GM18502 (cell line): ENCODE data around the gene SAMD14.

ENCODE experiments used
- ATAC-seq: cut with Tn5 transposase; IDR thresholded peaks from one replicate; pipeline ENCODE4 v1.9.1; 2021; ENCODE audit warnings: mild to moderate bottlenecking; ENCODE audit not compliant: unreplicated experiment, poor library complexity

The SAMD14 gene

DNA sequence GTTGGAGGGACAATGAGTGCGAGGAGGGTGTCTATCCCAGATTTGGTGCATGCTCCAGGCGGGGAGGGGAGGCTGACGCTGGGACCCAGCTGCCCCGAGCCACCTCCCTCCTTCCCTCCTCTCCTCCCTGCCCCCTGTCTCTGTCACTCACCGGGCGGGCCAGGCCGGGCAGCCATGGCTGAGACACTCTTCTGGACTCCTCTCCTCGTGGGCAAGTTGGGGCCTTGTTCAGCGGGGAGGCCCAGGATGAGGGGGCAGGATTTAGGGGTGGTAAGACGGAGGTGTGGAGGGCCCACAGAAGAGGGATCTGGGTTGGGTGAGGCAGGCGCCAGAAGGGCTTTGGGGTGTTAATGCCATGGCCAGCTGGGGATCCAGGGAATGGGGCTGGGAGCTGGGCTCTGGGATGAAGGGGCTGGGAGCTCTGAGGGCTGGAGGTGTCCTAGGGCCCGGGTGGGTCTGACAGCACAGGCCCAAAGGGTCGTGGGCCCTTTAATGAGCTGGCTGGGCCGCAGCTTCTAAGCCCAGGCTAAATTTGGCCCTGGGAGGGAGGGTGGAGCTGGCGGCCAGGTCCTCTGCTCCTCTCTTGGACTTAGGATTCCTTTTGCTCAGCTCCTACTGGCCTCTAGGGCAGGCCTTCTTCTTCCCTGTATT lies 36.0 kb upstream of the SAMD14 start, which contains the start of gene SGCA:
TSS of gene SGCA (plus strand) at position 139 of the 651 bp plus-strand sequence. CDS start at position 175, 36 bp downstream.
- no peak for ATAC-seq

GRCh38 chr17:50165466-50165865 lies 35.5 kb upstream of the SAMD14 start:
- ATAC-seq: no peak

- no peak for ATAC-seq
Observed at GRCh38 chr17:50165066-50165465, 35.1 kb upstream of the SAMD14 start.

GRCh38 chr17:50164697-50164988 lies 34.7 kb upstream of the SAMD14 start:
- no peak for ATAC-seq

DNA sequence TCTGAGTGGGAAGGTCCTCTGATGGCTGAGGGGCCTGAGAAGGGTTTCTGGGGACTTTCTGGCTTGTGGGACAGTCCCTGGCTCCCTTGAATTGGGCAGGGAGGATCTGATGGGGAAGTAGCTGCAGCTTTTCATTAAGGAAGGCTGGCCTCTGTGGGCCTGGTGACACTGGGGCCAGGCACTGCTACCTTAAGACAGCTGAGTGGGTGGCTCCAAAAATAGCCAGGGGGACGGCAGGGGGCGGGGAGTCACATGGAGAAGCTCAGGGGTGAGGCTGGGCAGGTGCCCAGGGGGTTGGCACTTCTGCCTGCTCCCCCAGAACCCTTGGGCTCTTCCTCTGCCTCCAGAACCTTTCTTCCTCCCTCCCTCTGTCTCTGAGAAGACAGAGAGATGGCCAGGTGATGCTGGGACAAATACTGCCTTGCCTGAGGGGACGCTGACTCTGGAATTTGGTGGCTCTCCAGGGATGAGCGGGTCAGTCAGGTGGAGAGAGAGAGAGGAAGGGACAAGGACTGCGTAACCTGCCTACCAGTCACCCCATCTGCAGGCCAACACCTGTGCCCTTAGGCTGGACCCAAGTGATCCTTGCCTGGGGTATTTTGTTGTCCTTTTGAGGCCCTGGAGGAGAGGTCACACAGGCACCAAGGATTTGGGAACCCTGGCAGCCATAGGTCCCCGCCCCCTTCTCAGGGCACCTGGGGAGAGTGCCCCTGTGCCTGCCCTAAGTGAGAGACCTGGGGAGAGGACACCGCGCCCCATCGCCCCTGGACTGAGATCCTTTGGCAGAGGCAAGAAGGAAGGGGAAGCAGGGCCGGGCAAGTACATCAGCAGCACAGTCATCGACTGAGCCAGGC lies 34.1 kb upstream of the SAMD14 start:
- no peak for ATAC-seq

DNA sequence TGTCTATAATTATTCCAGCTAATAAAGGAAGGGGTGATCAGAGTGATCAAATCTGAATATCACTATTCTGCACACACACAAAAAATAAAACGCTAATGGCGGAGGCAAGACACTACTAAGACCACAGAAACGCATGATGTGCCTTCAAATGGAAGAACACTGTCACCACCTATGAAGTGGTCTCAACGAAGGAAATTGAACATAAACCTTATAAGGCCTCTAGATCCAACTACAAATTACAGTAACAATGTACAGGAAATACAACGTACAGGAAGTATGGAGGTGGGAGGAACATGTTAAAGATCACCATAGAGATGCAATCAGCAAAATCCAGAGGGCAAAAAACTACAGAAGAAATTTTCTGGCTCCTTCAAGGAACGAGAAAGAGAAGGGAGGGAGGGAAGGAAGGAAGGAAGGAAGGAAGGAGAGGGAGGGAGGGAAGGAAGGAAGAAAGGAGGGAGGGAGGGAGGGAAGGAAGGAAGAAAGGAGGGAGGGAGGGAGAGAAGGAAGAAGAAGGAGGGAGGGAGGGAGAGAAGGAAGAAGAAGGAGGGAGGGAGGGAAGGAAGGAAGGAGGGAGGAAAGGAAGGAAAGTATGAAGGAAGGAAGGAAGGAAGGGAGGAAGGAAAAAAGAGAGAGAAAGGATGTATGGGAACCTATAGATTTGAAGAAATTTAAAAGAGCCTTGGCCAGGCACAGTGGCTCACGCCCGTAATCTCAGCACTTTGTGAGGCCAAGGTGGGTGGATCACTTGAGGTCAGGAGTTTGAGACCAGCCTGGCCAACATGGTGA lies 32.7 kb upstream of the SAMD14 start:
- ATAC-seq: no peak

DNA sequence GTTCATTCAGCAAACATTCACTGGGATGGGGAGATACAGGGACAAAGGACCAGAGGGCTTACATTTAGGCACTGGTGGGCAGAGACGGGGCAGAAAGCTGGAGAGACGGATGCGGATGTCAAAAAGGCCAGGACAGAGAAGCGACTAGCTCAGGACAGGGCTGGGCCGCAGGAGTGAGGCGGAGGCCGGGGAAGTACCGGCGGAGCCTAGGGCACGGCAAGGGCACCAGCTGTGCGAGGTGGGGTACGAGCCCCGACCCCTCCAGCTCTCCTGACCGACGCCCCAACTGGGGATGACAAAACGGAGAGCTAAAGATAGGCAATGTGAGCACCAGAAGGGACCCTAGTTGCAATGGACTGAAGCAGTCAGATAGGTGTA lies 31.9 kb upstream of the SAMD14 start:
- ATAC-seq: no peak

- peak; percentile 85 for ATAC-seq
Observed at GRCh38 chr17:50161023-50161910, 31.3 kb upstream of the SAMD14 start.

GRCh38 chr17:50157891-50158290 lies 27.9 kb upstream of the SAMD14 start:
- no peak for ATAC-seq

DNA sequence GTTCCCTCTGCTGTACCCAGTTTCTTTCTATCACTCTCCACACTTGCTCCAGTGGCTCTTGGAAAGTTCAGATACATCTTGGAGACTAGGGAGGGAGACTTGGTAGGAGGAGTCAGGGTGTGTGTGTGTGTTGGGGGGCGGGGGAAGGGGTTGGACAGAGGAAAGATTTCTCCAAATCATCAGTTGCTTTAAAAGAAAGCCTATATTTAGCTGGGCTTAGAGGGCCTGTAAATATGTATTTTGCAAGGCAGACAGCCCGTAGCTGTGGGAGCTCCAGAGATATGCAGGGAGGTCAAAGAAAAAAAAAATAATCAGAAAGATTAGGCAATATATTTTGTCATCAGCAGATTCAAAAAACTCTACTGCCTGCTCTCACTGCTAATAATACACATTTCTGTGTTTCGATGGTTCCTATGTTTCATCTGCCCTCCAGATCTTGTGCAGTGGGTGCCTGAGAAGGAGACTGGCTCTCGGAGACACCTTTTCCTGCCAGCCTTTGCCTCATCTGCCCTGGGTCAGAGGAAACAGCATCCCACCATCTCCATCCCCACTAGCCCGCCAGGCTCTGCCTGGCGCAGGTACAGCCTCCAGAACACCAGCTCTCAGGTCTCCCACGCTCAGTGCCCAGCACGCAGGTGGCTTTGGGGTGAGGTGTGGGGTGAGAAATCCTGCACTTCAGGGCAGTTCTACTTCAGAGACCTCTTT lies 25.3 kb upstream of the SAMD14 start:
- ATAC-seq: no peak

DNA sequence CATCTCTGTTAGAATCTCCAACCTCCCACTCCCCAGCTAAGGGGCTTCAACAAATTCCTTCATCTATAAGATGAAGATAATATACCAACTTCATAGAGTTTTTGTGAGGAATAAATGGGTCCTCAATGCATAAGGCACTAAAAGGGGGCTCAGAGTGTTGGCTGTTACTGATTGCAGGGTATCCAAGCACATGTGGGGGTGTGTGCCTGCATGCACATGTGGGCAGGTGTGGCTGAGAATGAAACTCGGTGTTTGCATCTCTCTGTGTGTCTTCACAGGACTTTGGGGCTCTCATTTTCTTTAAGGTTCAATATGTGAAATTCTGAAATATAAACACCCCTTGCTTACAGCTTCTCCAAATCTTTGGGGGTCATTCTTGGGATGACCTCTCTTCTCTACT lies 24.6 kb upstream of the SAMD14 start:
- ATAC-seq: peak; percentile 36

DNA sequence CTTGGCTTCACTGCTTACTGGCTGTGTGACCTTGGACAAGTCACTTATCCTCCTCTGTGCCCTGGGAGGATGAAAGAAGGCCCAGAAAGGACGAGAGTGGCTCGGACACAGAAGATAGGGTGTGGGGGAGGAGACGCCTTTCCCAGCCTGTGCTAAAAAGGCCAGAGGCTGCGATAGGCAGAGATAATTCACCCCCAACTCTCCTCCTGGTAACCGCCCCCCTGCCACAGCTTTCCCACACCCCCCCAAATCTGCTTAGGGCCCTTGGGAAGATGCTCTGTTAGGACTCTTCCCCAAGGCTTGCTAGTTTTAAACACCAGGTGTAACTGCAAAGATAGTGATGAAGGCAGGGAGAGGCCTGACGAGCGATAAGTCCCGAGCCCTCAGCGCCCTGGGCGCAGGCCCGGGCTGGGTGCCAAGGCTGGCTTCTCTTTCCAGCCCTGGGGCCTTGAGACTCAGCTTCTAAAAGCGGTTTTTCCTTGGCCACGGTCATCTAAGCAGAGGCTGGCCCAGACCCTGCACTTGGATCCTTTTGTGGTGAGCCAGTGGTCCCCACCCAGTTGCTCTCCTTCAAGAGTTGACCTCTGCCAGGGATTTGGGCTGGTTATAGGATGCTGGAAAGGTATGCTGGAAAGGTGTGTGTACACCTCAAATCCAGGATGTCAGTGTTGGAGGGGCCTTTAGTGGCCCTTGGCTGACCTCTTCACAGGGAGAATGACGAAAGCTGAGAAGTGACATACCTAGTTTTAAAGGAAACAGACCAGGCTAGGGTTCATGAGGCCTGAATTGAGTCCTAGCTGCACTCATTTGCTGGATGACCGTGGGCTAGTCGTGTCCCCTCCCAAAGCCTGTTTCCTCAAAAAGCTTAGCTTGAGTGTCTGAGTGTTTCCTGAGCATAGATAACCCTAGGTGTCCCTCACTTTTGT lies 24.0 kb upstream of the SAMD14 start:
- no peak for ATAC-seq

GRCh38 chr17:50152736-50153135 lies 22.8 kb upstream of the SAMD14 start:
- no peak for ATAC-seq

- peak; percentile 22 for ATAC-seq
Observed at GRCh38 chr17:50151937-50152547, 22.1 kb upstream of the SAMD14 start.

DNA sequence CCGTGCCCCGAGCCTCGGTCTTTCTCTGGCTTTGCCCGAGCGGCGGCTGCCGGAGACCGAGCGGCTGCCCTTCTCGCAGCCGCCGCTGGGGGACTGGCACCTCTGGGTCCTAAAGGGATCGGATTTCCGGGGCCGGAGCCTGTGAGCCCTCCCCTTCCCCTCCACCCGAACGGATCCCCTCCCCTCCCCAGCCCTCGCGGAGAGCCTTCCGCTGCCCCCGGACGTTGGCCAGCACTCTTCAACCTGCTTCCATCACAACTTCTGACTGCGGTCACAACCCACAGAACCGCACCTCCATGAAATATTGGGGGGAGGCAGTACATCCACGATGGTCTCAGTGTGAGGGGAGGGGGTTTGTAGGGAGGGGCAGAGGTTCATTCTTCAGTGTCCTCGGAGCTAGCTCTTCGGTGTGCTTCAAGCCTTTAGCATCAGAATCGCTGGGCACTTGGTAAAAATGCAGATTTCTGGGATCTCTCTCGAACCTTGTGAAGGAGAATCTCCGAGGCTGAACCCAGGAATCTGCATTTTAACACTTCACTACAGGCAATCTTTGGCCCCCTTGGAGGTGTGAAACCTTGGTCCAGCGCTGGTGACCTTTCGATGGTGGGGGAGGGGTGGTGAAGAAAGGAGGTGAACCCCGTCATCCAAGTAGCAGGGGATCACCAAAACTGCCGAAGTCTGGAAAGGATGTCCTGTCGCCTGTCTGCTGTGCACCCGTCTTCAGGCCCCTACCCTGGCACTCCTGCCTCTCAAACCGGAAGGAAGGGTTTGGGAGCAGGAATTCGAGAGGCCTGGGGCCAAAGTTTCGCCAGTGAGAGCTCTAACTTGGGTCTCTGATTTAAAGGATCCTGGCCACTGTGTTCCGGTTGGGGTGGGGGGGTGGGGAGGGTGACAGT lies 21.3 kb upstream of the SAMD14 start:
- peak; percentile 41 for ATAC-seq

DNA sequence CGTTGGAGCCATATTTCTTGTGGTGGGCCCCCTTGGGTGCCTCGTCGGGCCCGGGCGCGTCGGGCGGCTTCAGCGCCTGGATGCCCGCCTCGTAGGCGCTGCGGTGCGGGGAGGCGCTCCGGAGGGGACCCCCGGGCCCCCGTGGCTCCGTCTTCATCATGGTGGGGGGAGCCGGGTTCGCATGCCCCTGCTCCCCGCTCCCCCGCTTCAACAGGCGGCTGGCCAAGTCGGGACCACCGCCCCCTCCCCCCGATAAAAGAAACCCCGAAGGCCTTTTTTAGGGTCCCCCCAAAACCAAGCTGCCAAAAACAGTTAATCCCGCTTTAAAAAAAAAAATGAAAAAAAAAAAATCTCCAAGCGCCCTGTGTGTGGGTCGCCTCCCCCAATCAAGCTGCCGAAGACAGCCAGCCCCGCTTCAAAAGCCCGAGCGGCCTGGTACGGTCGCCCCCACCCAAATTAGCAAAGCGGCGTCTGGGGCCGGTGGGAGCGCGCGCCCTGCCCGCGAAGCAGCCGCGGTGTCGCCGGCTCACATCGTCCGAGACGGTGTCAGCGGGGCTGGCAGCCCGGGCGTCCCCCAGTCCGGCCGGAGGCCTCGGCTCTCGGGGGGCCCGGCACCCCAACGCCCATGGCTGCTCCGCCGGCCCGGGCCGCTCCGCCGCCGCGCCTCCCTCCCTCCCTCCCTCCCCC lies 20.5 kb upstream of the SAMD14 start, which contains the start of gene PPP1R9B:
TSS of gene PPP1R9B (minus strand) at position 324 of the 687 bp plus-strand sequence. CDS start at position 160, 164 bp downstream.
- no peak for ATAC-seq
